Left lung (tissue), 14 donors: ENCODE data around the gene HDAC10. TPM values are rescaled to one million over a fixed set of nuclear protein-coding genes. Genes with fewer than 3 reads are reported as not detected.
A peak's percentile ranks its signal among the peaks of the same experiment; 100 is the strongest.

Experiments
- ATAC-seq: fragments of 200-7000 bp; cut with Tn5 transposase; one replicate; pipeline ENCODE4 v1.9.1; 2020; ENCODE audit warnings: moderate library complexity
- DNase-seq, 4 donors: peaks; one replicate each; pipeline ENCODE4 v3.0.0-alpha.2; 2013 to 2020
- H3K27ac ChIP-seq, 2 donors: fragments of 200-600 bp; sonication (generic) in 1 of 2; one replicate each; pipeline versions ENCODE4 v1.5.0 to v1.8.0; 2020 to 2021
- H3K27me3 ChIP-seq, 2 donors: fragments of 200-600 bp; sonication (generic) in 1 of 2; one replicate each; pipeline versions ENCODE4 v1.5.0 to v1.8.0; 2020 to 2021
- H3K36me3 ChIP-seq, 2 donors: fragments of 200-600 bp; sonication (generic) in 1 of 2; one replicate each; pipeline versions ENCODE4 v1.5.0 to v1.8.0; 2020 to 2021
- H3K4me1 ChIP-seq, 2 donors: fragments of 200-600 bp; one replicate each; pipeline ENCODE4 v1.8.0; 2021
- H3K4me3 ChIP-seq, 2 donors: fragments of 200-600 bp; sonication (generic) in 1 of 2; one replicate each; pipeline versions ENCODE4 v1.5.0 to v1.8.0; 2020 to 2021; ENCODE audit warnings: mild to moderate bottlenecking in 1 of 2
- H3K9me3 ChIP-seq, 2 donors: fragments of 200-600 bp; sonication (generic) in 1 of 2; one replicate each; pipeline versions ENCODE4 v1.5.0 to v1.8.0; 2020 to 2021
- CTCF ChIP-seq, 2 donors: fragments of 200-600 bp; sonication (generic) in 1 of 2; IDR thresholded peaks; one replicate each; pipeline versions ENCODE4 v1.5.0 to v1.8.0; 2021; ENCODE audit warnings: antibody characterized with exemption in 2 of 2
- intact Hi-C, 2 donors: fragments of 100-400 bp; cut with DNase I; formaldehyde crosslinking; loops; one replicate each; pipeline versions ENCODE4 v1.11.2 to v1.14.2; 2022
- long read RNA-seq, 12 donors: library from polyadenylated mRNA in 2 of 12; unstranded in 2 of 12; transcript quantifications; one replicate each; pipeline ENCODE4 v2.0.0 and lab custom pipeline, GENCODE V29; 2019 to 2026
- polyA plus RNA-seq, 6 donors: library from polyadenylated mRNA; unstranded; fragments of 120-200 nt; gene quantifications; one replicate each; pipeline ENCODE4 v1.2.1, GENCODE V29; 2013; ENCODE audit not compliant: insufficient read length in 6 of 6
- total RNA-seq, 2 donors: library from RNA; stranded (reverse); fragmentation: NEBNext Ultra II Directional; extraction: Animal tissue kit (Norgen Biotek cat#: 25700); gene quantifications; one replicate each; pipeline ENCODE4 v1.2.1, GENCODE V29; 2021
- donor health status: DM: no; HTN: yes; CAD: no.
- donor health status: DM: no; HTN: no; CAD: no.

HDAC10 gene
- total RNA-seq (10 to 100 TPM; 39.1 to 42.2 TPM), polyA plus RNA-seq (10 to 100 TPM; 23.9 to 39.6 (median 34.0) TPM)
- long read RNA-seq, donor 1, partial matches to known transcripts: 0 of 2 reads
- long read RNA-seq, donor 1, other reads (novel, unspliced or antisense): 0 of 2 reads
- long read RNA-seq, donor 2, partial matches to known transcripts: 5 of 7 reads
- long read RNA-seq, donor 2, other reads (novel, unspliced or antisense): 0 of 7 reads
- long read RNA-seq, donor 3: 0 reads
- long read RNA-seq, donor 4: 0 reads
- long read RNA-seq, donor 5, partial matches to known transcripts: 0 of 1 reads
- long read RNA-seq, donor 5, other reads (novel, unspliced or antisense): 0 of 1 reads
- long read RNA-seq, donor 6: 0 reads
- long read RNA-seq, donor 7, partial matches to known transcripts: 6 of 7 reads
- long read RNA-seq, donor 7, other reads (novel, unspliced or antisense): 0 of 7 reads
- long read RNA-seq, donor 8, partial matches to known transcripts: 5 of 7 reads
- long read RNA-seq, donor 8, other reads (novel, unspliced or antisense): 0 of 7 reads
- long read RNA-seq, donor 9: 0 reads
- long read RNA-seq, donor 10: 0 reads
- long read RNA-seq, donor 11, partial matches to known transcripts: 7 of 8 reads
- long read RNA-seq, donor 11, other reads (novel, unspliced or antisense): 0 of 8 reads
- long read RNA-seq, donor 12, partial matches to known transcripts: 0 of 1 reads
- long read RNA-seq, donor 12, other reads (novel, unspliced or antisense): 0 of 1 reads

GRCh38 chr22:50250555-50251476, at the start of gene HDAC10:
HDAC10 (minus strand) TSS chr22:50251265; CDS start chr22:50251032, 233 bp downstream.
- no peak for TF ChIP-seq CTCF (IDR thresholded peaks at IDR 0.05)
- Histone ChIP-seq H3K27ac (peak within 1 kb of the TSS; percentile 63 to 81), H3K36me3 (peaks cover 0 to 23% of the 10 kb centered on the region in 2 donors), H3K4me3 (peak within 1 kb of the TSS; percentile 45 to 84), H3K27me3 (no peaks in the 10 kb centered on the region), H3K4me1 (peaks cover 9 to 57% of the 10 kb centered on the region in 2 donors), H3K9me3 (no peaks in the 10 kb centered on the region)
- peak; percentile 88 for ATAC-seq
- DNase-seq: peak in 3 of 4 donors; percentile 85 to 99 (median 88)
- intact Hi-C loops: no loop called here

- intact Hi-C loops: no loop called here
- H3K4me3 ChIP-seq: peak overlapping the region; percentile 5 to 32
- DNase-seq: no peak
Observed at GRCh38 chr22:50300620-50301257, 49.7 kb upstream of the HDAC10 start.

GRCh38 chr22:50299785-50300619, 48.9 kb upstream of the HDAC10 start:
- no peak for TF ChIP-seq CTCF (IDR thresholded peaks at IDR 0.05)
- no peak for DNase-seq
- ATAC-seq: no peak
- Histone ChIP-seq H3K36me3 (peaks cover 0 to 4% of the 10 kb centered on the region in 2 donors), H3K4me3 (peak overlapping the region; percentile 5 to 32), H3K4me1 (peaks cover 71 to 93% of the 10 kb centered on the region in 2 donors), H3K27ac (peak overlapping the region; percentile 44 to 58), H3K9me3 (no peaks in the 10 kb centered on the region), H3K27me3 (peaks cover 0 to 24% of the 10 kb centered on the region in 2 donors)
- intact Hi-C loops: no loop called here

More at GRCh38 chr22:50300620-50301257, 49.7 kb upstream of the HDAC10 start:
- TF ChIP-seq CTCF (IDR thresholded peaks at IDR 0.05): no peak
- Histone ChIP-seq H3K27me3 (peaks cover 0 to 27% of the 10 kb centered on the region in 2 donors), H3K27ac (peak overlapping the region in 1 of 2 donors; percentile 93), H3K9me3 (no peaks in the 10 kb centered on the region), H3K4me1 (peaks cover 78 to 94% of the 10 kb centered on the region in 2 donors), H3K36me3 (peaks cover 0 to 4% of the 10 kb centered on the region in 2 donors)
- no peak for ATAC-seq
